ENCODE results near the gene HNRNPK. TPM values are rescaled to one million over a fixed set of nuclear protein-coding genes. Genes with fewer than 3 reads are reported as not detected.

HNRNPK gene
- 685 and 950 TPM in 2 replicates for total RNA-seq

DNA sequence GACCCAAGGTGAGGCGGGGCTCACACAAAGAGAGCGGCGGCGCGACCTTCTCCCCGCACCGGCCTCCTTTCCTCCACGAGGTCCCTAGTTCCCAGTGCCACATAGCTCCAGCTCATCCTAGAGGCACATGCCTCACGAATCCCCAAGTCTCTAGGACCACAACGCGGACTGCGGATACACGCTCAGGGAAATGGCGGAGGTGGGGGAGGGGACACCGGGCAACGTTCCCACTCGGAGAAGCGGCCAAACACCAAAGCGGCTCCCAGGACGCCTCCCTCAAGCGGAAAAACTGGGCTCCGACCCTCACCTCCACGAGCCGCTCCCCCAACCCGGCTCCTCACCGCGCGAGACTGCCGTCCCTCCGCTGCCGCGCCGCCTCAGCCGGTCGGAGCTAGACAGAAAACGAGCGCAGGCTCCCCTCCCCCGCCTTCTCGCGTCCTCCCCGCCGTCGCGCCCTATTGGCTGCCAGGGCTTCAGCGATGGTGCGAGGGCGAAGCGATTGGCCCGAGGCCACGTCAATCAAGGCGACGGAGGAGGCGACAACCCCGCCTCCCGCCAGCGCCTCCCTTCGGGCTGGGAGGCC, at the start of gene HNRNPK:
HNRNPK (minus strand) TSS at position 404 of the 583 bp plus-strand sequence. CDS start 1,963 bp downstream, outside the sequence.
- peak; percentile 99 for DNase-seq

DNA sequence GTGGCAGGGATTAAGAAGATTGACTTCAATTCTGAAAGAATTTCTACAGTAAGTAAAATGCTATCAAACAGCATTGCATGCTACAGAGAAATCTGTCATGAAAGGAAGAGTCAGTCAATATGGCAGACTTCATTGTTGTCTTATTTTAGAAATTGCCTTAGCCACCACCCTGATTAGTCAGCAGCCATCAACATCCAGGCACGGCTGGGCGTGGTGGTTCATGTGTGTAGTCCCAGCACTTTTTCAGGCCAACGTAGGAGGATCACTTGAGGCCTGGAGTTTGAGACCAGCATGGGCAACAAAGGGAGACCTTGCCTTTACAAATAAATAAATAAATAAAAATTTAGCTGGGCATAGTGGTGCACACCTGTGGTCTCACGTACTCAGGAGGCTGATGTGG, 47.2 kb upstream of the HNRNPK start:
- no peak for DNase-seq

DNA sequence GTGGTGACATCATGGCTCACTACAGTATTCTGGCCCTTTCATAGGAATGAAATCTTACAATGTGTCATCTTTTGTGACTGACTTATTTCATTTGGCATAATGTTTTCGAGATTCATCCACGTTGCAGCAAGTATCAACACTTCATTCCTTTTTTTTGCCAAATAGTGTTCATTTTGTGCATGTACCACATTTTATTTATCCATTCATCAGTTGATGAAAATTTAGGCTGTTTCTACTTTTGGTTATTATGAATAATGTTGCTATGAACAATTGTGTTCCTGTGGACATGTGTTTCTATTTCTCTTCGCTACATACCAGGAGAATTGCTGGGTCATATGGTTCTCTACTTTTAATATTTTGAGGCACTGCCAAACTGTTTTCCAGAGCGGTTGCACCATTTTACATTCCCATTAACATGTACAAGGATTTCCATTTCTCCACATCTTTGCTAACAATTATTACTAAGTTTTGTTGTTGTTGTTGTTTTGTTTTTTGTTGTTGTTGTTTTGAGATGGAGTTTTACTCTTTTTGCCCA, 44.1 kb upstream of the HNRNPK start:
- no peak for DNase-seq

DNA sequence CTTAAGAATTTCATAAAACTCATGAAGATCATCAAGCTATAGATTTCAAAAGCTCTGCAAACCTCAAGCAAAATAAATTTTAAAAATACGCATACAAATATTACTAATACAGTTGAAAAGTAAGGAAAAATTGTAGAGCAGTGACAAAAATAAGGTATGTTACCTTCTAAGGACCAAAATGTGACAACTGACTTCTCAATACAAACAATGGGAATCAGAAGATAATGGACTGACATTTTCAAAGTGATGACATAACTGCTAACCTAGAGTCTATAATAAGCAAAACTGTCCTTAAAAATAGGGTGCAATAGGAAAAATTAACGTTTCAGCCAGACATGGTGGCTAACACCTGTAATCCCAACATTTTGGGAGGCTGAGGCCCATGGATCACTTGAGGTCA, 27.6 kb upstream of the HNRNPK start:
- no peak for DNase-seq

GRCh38 chr9:84003246-84003645, 23.2 kb upstream of the HNRNPK start:
- DNase-seq, result no peak

GRCh38 chr9:84002344-84002743, 22.3 kb upstream of the HNRNPK start:
- peak; percentile 41 for DNase-seq

GRCh38 chr9:84001621-84002020, 21.6 kb upstream of the HNRNPK start:
- DNase-seq, result no peak

- no peak for DNase-seq
Measured at GRCh38 chr9:84000186-84000585, 20.2 kb upstream of the HNRNPK start.

DNA sequence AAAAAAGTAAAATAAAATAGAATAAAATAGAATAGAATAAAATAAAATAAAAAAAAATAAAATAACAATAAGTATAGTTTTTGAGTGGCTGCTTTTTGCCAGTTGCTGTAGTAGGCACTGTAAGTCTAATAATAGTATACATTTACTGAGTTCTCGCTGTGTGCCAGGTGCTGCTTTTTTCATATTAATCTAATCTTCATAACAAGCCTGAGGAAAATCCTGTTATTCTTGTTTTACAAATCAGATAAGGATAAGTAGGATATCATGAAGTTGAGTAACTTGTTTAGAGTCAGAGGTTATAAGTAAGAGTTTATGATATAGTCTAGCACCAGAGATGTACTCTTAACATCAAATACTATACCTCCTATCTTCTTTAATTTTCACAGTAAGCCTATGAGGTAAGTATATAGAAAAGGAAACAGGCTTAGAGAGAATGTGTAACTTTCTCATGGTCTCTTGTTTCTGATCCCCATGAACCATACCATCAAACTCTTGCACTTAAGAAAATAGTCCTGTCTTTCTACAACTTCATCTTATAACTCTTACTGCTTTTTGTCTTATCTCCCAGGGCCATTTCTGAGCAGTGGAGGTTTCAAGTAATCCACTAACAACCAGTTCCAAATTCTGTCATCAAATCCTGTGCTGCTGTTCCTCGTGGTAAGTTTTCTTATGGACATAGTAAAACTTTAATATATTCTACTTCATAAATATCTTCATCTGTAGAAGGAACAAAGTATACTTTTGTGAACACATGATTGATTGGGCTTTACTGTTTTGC, 19.3 kb upstream of the HNRNPK start:
- DNase-seq, result no peak

DNA sequence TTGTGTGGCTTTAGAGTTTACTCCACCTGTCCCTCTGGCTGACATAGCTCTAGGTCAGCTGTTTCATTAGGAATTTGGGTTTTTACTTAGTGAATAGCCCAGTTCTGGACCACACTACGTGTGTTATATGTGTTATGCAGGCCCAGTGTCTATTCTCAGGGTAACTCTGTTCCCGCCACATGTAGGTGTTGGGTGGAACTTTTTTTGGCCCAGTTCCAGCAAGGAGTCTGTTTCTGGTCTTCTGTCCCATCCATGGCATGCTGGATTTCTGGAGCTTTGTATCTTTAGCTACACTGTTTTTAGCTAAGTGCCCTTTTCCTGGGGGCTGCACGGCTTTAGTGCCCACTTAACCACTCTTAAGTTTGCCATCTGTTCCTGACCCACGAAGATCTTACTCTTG, 16.1 kb upstream of the HNRNPK start:
- no peak for DNase-seq

GRCh38 chr9:83992901-83993300, 12.9 kb upstream of the HNRNPK start:
- DNase-seq, result no peak

- DNase-seq, result peak; percentile 15
Measured at GRCh38 chr9:83992407-83992806, 12.4 kb upstream of the HNRNPK start.

DNA sequence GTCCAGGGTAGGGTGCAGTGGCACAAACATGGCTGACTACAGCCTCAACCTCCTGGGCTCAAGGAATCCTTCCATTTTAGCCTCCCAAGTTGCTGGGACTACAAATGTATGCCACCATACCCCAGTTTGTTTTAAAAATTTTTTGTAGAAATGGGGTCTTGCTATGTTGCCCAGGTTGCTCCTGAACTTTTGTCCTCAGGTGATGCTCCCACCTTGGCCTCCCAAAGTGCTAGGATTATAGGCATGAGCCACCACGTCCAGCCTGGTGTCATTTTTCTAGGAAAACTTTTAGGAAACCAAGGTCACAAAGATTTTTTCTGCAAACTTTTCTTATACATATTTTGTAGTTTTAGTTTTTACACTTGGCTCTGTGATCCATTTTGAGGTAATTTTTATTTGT, 11.3 kb upstream of the HNRNPK start:
- DNase-seq, result no peak

DNA sequence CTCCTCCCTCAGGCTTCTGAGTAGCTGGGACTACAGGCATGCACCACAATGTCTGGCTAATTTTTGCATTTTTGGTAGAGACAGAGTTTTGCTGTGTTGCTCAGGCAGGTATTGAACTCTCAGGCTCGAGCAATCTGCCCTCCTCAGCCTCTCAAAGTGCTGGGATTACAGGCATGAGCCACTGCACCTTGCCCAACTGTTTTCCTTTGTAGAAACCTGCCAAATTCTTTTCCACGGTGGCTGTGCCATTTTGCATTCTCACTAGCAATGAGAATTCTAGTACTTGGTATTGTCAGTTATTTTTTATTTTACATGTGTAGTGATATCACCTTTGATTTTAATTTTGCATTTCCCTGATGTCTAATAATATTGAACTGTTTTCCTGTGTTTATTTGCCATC, 8.4 kb upstream of the HNRNPK start:
- DNase-seq, result no peak

DNA sequence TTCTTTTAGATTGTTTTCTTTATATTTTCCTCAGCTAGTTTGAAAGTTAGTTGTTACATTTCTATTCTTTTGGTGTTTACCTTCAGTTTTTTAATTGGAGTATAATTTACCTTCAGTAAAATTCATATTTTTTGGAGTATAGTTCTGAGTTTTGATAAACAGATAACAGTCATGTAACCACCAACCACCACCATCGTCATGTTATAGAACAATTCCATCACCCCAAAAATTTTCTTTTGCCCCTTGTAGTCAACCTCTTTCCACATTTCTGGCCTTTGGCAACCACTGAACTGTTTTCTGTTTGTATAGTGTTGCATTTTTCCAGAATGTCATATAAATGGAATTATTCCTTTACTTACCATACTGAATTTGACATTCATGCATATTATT, 7.4 kb upstream of the HNRNPK start:
- no peak for DNase-seq

DNA sequence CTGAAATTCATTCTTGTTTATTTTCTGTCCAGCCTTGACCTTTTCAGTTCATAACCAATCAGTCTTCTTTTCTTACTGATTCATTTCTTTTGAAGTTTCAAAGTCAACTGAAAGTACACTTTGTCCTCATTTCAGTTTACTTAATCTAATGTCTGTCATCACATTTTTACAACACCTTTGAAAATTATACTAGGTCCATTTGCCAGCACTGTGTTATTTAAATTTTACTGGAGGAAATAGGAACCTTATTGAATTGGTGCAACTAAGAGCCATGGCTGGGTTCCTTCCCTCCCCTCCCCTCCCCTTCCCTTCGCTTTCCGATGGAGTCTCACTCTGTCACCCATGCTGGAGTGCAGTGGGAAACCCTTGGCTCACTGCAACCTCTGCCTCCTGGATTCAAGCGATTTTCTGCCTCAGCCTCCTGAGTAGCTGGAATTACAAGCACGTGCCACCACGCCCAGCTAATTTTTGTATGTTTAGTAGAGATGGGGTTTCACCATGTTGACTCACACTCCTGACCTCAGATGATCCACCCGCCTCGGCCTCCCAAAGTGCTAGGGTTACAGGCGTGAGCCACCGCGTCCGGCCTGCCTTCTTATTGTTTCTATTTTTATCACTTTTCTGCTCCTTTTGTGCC, 6.9 kb upstream of the HNRNPK start:
- DNase-seq, result no peak

- no peak for DNase-seq
Measured at GRCh38 chr9:83986195-83986594, 6.2 kb upstream of the HNRNPK start.

GRCh38 chr9:83981126-83981871, 1.3 kb upstream of the HNRNPK start:
- DNase-seq, result peak; percentile 69

DNA sequence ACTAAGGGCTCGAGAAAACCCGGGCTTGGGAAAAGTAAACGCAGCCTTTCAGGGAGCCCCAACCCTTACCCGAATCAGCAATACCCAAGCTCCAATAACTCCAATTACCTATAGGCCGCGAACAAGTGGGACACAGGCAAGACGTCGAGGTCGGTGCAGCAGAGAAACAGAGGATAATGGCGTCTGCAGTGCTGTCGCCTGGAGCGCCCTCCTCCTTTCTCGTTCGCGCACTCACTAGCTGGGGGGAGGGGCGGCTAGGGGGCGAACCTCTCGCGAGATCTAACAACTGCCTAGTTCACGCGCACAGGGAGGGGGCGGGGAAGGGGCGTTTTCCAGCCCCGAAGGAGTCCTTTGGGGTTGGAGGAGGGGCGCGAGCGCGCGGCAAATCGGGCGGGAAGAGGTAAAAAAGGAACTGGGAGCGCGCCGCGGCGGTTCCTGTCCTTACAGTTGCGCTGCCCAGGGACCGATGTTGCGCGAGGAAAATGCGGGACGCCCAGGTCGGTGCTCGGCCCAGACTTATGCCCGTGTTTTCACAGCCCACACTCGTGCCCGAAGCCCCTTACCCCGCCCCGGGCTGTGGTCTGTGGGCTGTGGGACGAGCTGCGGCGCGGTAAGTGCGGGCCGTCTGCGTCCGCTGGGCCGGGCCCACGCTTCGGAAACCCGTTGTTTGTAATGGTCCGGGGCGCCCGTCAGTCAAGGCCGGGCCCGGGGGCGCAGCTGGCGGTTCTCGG, 545 bp upstream of the HNRNPK start, which contains the start of gene RMI1:
RMI1 (plus strand) TSS at position 411 of the 731 bp plus-strand sequence. CDS start 20,182 bp downstream, outside the sequence.
- DNase-seq, result peak; percentile 99

DNA sequence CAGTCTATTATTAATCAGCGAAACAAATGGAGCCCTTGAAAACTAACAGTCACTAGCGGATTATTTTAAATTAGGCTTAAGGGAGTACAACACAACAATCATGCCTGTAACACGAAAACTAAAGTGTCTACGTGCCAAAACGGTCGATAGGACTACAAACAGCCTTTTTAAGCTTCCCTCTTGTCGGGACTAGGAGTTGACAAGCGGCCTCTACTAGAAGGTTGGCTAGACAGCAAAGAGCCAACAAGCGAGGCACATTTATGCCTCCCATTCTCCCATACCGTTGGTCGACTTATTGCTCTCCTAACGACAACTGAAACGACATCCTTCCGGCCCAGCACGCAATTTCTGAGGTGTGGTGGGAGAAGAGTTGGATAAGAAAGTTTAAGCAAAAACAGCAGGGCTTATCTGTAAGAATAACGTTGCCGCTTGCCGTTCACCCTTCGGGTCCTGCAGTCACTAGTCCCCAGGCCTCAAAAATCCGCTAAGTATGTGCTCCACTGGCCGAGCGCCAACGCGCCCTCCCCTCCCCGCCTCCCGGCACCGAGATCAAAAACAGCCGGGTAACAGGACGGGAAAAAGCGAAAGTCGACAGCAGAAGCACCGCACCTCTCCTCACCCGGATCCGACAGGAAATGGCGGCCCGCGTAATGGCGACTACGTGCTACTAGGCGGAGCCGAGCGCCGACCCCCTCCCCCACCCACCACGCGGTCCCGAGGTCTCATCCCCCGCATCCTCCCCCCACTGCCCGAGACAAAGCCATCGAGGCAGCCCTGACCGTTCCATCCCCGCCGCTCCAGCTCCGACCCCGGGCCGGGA, 813 bp downstream of the HNRNPK start:
- peak; percentile 90 for DNase-seq

- no peak for DNase-seq
Measured at GRCh38 chr9:83977196-83977595, 2.8 kb downstream of the HNRNPK start.

Measured in dermis blood vessel endothelial cell (primary cell).